Spinal cord (tissue), 10 donors: ENCODE measurements around the gene GNG7. TPM values are rescaled to one million over a fixed set of nuclear protein-coding genes. Genes with fewer than 3 reads are reported as not detected.

Experiments used
- DNase-seq, 6 donors: peaks; one replicate each; pipeline versions ENCODE4 v3.0.0 to v3.0.0-alpha.2; 2013 to 2015; ENCODE audit warnings: low spot score in 6 of 6, low read depth in 4 of 6
- H3K27ac ChIP-seq: one replicate; pipeline ENCODE4 v1.5.1; 2013; ENCODE audit warnings: low read depth, low read length, control low read depth
- H3K27me3 ChIP-seq: one replicate; pipeline ENCODE4 v1.6.1; 2013; ENCODE audit warnings: low read length; ENCODE audit not compliant: control insufficient read depth, insufficient read depth
- H3K36me3 ChIP-seq: one replicate; pipeline ENCODE4 v1.6.1; 2013; ENCODE audit warnings: low read length; ENCODE audit not compliant: control insufficient read depth, insufficient read depth
- H3K4me1 ChIP-seq: one replicate; pipeline ENCODE4 v1.6.1; 2013; ENCODE audit warnings: low read length; ENCODE audit not compliant: control insufficient read depth, insufficient read depth
- H3K4me3 ChIP-seq: one replicate; pipeline ENCODE4 v1.5.1; 2013; ENCODE audit warnings: low read depth, low read length, control low read depth
- H3K9me3 ChIP-seq: one replicate; pipeline ENCODE4 v1.6.1; 2013; ENCODE audit warnings: low read length; ENCODE audit not compliant: control insufficient read depth, insufficient read depth
- WGBS: methylation state at CpG from one replicate; pipeline ENCODE4 v1.1.5; 2013; ENCODE audit warnings: missing lambda C conversion rate; ENCODE audit not compliant: insufficient coverage; 5-methylcytosine and 5-hydroxymethylcytosine counted together
- polyA plus RNA-seq, 2 donors: library from polyadenylated mRNA; unstranded; fragments of 120-200 nt; gene quantifications; one replicate each; pipeline ENCODE4 v1.2.1, GENCODE V29; 2013; ENCODE audit not compliant: insufficient read length in 2 of 2
- total RNA-seq, 2 donors: library from RNA; depleted of rRNA in 1 of 2; stranded (reverse); fragments of 120-200 nt in 1 of 2; fragments of >200 nt in 1 of 2; gene quantifications; one replicate each; pipeline versions ENCODE4 v1.2.3 to v1.2.4, GENCODE V29; 2013 to 2014
- donor health status: healthy.

The GNG7 gene
- total and polyA plus RNA-seq, 4 donors, result 6.2 to 60.4 (median 30.2) TPM

DNA sequence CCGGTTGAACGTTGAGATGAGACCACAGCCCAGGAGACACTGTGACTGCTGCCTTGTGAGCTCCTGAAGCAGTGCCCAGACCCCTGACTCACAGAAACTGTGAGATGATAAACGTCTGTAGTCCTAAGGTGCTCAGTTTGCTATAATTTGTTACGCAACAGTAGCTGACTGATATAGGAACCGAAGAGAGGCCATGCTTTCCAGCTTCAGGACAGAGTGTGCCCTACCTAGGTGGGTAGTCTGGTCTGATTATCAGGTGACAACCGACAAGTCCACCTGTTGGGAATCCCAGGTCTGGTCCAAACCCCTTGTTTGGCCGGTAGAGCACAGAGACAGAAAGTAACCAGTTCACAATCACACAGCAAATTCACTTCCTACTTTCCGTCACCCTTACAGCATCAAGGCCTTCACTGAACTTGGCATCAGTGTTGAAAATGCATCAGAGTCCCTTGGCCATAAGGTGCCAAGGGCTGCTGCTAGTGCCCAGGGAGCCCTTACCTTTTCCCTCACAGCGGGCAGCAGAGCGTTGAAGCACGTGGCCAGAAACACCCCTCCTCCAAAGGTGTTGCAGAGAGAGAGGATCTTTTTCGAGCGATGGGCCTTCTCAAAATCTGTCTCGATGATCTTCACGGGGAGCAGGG is 34.2 kb upstream of the GNG7 start:
- no peak for DNase-seq
- H3K9me3 ChIP-seq, result no peaks in the 10 kb centered on the region
- WGBS, result 97% methylated on average over 11 of the region's 15 CpGs
- H3K36me3 ChIP-seq, result peaks cover 57% of the 10 kb centered on the region
- no peaks in the 10 kb centered on the region for H3K27me3 ChIP-seq
- H3K4me3 ChIP-seq, result no peak overlapping the region
- no peak overlapping the region for H3K27ac ChIP-seq
- peaks cover 23% of the 10 kb centered on the region for H3K4me1 ChIP-seq

DNA sequence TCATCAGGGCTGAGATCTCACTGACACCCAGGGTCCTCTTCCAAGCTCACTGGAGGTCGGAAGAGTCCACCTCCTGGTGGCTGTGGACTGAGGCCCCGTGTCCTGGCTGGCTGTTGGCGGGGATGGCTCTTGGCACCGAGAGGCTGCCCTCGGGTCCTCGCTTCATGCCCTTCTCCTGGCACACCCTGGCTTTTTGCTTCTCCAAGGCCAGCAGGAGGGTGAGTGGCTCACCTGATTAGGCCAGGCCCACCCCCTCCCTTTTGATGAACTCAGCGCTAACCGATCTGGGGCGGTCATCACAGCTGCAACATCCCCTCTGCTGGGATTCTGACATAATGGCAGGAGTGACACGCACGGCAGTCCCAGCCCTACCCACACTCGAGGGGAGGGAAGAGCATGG is 32.9 kb upstream of the GNG7 start:
- Histone ChIP-seq H3K4me3 (no peak overlapping the region), H3K27me3 (no peaks in the 10 kb centered on the region), H3K9me3 (no peaks in the 10 kb centered on the region), H3K36me3 (peaks cover 70% of the 10 kb centered on the region), H3K27ac (no peak overlapping the region), H3K4me1 (peaks cover 22% of the 10 kb centered on the region)
- 96% methylated on average over 9 of the region's 12 CpGs for WGBS
- DNase-seq, result no peak

DNA sequence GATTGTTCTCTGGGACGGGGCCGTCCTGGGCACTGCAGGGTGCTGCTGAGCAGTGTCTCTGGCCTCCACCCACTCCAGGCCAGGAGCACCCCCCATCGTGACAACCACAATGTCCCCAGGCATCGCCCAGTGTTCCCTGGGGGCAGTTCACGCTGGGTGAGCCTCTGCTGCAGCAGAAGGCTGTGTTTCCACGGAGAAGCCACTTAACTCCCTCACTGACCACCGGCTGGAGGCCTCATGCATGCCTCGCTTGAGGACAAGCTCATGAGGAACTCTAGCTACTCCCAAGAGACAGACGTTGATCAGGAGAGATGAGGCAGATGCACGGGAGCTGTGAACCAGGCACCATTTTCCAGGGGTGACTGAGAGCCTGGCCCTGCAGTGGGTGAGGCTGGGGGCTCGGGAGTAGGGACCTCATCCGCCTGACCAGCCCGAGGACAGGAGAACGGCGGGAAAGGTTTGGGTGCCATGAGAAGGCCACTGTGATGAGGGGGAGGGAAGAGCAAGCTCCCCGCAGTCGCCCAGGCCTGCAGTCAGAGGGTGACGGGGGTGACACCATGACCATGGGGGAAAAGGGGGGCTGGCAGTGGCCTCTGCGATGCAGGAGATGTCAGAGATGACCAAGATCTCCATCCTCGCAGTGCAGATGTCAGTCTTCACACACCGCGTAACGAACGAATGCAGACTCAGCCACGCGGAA is 32.2 kb upstream of the GNG7 start:
- H3K36me3 ChIP-seq, result peaks cover 76% of the 10 kb centered on the region

DNA sequence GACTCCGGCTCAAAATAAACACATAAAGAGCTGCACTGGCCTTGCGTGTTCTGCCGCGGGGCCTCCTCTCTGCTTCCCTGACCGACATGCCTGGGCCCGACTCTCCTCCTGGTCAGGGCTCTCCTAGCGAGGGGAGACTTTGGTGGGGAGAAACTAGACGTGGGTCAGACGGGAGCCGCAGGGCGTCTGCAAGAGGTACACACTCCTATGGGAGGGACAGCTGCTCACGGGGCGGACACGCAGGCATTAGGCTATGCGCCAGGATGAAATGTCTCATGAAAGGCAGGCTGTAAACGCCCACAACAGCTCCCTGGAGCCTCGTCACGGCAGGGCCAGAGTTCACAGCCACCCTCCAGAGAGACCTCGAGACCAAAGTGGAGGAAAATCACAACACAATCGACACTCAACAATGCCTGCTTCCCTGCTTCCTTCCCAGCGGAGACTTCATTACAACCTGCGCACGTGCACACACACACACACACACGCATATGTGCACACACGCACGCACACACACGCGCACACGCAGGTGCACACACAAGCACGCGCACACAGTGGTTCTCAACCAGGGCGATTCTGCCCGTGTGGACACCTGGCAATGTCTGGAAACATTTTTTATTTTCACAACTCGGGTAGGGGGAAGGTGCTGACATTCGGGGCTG is 31.6 kb upstream of the GNG7 start:
- 77% methylated on average over 32 of the region's 35 CpGs for WGBS

More for the DNA sequence above, 32.2 kb upstream of the GNG7 start:
- Histone ChIP-seq H3K27me3 (no peaks in the 10 kb centered on the region), H3K9me3 (no peaks in the 10 kb centered on the region), H3K4me1 (peaks cover 18% of the 10 kb centered on the region), H3K27ac (no peak overlapping the region), H3K4me3 (no peak overlapping the region)
- 93% methylated on average over 26 of the region's 26 CpGs for WGBS
- no peak for DNase-seq

DNA sequence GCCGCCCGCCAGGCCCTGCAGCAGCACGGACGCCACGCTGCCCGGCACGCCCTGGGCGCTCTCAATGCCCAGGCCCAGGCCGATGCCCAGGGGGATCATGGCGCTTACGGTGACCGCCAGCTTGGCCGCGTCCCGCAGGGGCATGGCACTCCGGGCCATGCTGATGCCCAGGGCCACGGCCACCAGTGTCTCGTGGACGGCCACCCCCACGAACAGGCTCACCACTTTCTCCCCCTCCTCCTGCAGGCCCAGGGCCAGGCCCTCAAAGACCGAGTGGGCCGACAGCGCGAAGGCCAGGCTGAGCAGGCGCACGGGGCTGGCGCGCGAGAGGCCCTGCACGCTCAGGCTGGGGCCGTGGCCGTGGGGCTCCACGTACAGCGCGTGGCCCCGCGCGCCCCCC is 30.4 kb upstream of the GNG7 start:
- Histone ChIP-seq H3K36me3 (peaks cover 81% of the 10 kb centered on the region), H3K27ac (no peak overlapping the region), H3K27me3 (no peaks in the 10 kb centered on the region), H3K4me3 (no peak overlapping the region), H3K9me3 (no peaks in the 10 kb centered on the region), H3K4me1 (peaks cover 6% of the 10 kb centered on the region)
- 96% methylated on average over 35 of the region's 38 CpGs for WGBS
- no peak for DNase-seq

More for the DNA sequence above, 31.6 kb upstream of the GNG7 start:
- Histone ChIP-seq H3K4me1 (peaks cover 12% of the 10 kb centered on the region), H3K9me3 (no peaks in the 10 kb centered on the region), H3K27me3 (no peaks in the 10 kb centered on the region), H3K36me3 (peaks cover 76% of the 10 kb centered on the region), H3K27ac (no peak overlapping the region), H3K4me3 (no peak overlapping the region)
- DNase-seq, result peak in 1 of 6 donors; percentile 40

DNA sequence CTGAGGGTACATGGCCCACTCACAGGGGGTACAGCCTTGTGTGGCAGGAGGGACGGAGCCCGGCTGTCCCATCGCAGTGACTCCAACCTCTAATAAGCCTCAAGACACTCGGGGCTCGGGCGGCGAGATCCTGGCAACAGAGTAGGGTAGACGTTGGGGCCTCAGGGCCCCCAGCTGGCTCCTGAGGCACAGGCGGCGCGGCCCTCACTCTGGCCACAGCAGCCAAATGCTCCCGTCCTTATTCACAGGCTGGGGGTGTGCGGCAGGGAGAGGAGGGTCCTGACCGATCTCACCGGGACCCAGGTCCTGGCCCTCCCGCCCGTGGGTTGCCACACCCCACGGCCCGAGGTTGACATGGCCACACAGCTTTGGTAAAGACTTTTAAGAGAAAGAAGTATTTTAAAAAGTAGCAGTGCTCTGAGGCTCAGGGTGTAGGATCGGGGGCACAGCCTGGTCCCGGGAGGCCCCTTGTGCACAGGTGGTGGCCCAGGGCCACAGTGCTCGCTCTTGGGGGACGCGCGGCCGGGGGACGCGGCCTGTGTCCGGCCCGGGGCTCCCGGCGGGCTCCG is 29.7 kb upstream of the GNG7 start:
- no peak overlapping the region for H3K4me3 ChIP-seq
- H3K27me3 ChIP-seq, result peaks cover 5% of the 10 kb centered on the region
- H3K9me3 ChIP-seq, result no peaks in the 10 kb centered on the region
- WGBS, result 97% methylated on average over 23 of the region's 33 CpGs
- peaks cover 8% of the 10 kb centered on the region for H3K4me1 ChIP-seq
- DNase-seq, result no peak
- H3K27ac ChIP-seq, result no peak overlapping the region
- peaks cover 81% of the 10 kb centered on the region for H3K36me3 ChIP-seq

DNA sequence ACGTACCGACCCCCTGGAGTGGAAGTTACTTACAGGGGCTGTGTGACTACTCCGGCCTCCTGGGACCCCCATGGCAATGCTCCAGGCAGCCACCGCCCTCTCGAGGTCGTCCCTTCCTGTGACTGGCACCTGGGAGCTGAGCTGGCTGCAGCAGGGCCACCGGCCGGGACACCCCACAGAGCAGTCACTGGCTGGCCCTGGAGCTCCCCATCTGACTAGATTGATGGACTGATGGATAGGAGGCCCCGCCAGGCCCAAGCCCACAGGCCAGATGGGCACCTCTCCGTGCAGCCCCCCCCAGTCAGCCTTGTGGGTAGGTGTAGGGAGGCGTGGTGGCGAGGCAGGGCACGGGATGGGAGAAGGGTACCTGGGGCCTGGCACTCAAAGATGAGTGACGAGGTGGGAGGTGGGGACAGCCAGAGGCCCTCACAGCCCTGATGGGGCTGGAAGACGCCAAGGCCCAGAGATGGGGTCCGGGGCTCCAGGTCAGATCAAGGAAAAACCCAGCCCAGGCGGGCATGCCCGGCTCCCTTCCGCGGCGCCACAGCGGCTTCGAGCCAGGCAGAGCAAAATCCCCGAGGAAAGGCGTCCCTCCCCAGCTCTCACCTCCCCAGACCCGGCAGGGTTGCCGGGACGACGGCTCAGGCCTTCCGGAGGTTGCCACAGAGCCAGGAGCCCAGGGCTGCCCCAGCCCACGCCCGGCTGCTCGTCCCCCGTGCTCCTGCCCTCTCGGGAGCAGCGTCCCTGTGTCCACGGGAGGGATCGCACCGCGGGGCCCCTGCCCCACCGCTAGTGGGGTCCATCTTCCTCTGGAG is 28.9 kb upstream of the GNG7 start:
- WGBS, result 72% methylated on average over 41 of the region's 41 CpGs
- peaks cover 14% of the 10 kb centered on the region for H3K4me1 ChIP-seq
- no peak for DNase-seq
- H3K27me3 ChIP-seq, result peaks cover 13% of the 10 kb centered on the region
- H3K36me3 ChIP-seq, result peaks cover 72% of the 10 kb centered on the region
- H3K9me3 ChIP-seq, result no peaks in the 10 kb centered on the region
- H3K27ac ChIP-seq, result no peak overlapping the region
- H3K4me3 ChIP-seq, result no peak overlapping the region

DNA sequence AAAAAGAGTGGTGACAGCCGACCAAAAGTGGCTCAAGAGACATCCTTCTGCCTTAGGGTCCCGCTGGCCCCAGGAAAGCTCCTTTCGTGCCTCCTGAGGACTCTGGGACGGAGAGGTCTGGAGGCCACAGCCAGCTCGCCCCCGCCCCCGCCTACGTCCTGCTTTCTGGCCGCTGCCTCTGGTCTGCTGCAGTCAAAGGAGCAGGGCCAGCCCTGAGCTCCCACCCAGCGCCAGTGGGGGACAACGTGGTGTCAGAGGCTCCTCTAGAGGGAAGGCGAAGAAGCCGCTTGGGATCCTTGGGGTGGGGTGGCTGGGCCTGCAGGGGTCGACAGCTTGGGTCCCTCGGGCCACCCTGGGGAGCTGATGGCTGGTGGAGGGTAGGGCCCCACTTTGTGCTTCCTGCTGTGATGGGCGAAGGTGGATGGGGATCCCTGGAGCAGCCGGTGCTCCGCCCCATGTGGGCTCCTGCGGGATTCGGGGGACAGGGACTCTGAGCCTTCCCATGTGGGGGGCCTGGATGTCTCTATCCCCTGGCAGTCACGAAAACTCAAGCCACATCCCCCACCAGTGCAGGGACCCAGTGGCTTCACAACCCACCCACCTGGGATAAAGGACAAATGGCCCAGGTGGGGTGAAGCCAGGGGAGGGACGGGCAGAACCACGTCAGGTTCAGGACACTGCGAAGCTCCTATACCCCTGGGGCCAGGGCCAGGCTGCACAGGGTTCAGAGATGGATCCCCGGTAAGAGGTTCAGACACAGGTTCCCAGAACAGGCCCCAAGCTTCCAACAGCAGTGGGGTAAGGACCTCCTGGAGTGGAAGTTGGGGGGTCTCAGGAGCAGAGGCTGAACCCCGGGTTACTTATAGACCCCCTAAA is 27.7 kb upstream of the GNG7 start:
- 88% methylated on average over 24 of the region's 26 CpGs for WGBS
- H3K27ac ChIP-seq, result no peak overlapping the region
- H3K4me1 ChIP-seq, result peaks cover 14% of the 10 kb centered on the region
- H3K9me3 ChIP-seq, result no peaks in the 10 kb centered on the region
- H3K4me3 ChIP-seq, result no peak overlapping the region
- H3K27me3 ChIP-seq, result peaks cover 16% of the 10 kb centered on the region
- DNase-seq, result no peak
- peaks cover 60% of the 10 kb centered on the region for H3K36me3 ChIP-seq
